Astrocyte (in vitro differentiated cells and primary cell): ENCODE data around the gene SLC9A9. TPM values are rescaled to one million over a fixed set of nuclear protein-coding genes. Genes with fewer than 3 reads are reported as not detected.

Experiments used
- DNase-seq: peaks from one replicate; pipeline ENCODE4 v3.0.0-alpha.2; 2010; ENCODE audit warnings: low read depth
- FAIRE-seq: peaks from 2 replicates; lab custom pipeline; 2011; peaks lifted over from hg19 to GRCh38; lab: Jason Lieb, UNC
- H2AFZ ChIP-seq: 2 replicates; pipeline ENCODE4 v1.6.0; 2012; ENCODE audit warnings: low read depth, low read length, inconsistent platforms
- H3K27ac ChIP-seq: 2 replicates; pipeline ENCODE4 v1.5.1; 2011; ENCODE audit warnings: low read depth, low read length, inconsistent platforms
- H3K27me3 ChIP-seq: 2 replicates; pipeline ENCODE4 v1.6.0; 2011; ENCODE audit warnings: low read length, inconsistent platforms; ENCODE audit not compliant: insufficient read depth
- H3K36me3 ChIP-seq: 2 replicates; pipeline ENCODE4 v1.5.1; 2011; ENCODE audit warnings: low read length, inconsistent platforms; ENCODE audit not compliant: insufficient read depth
- H3K4me1 ChIP-seq: 2 replicates; pipeline ENCODE4 v1.5.1; 2011; ENCODE audit warnings: low read length, inconsistent platforms; ENCODE audit not compliant: insufficient read depth
- H3K4me2 ChIP-seq: 2 replicates; pipeline ENCODE4 v1.6.0; 2012; ENCODE audit warnings: low read length, inconsistent platforms
- H3K4me3 ChIP-seq: 2 replicates; pipeline ENCODE4 v1.5.1; 2011; ENCODE audit warnings: low read depth, mild to moderate bottlenecking, low read length, inconsistent platforms; ENCODE audit not compliant: insufficient read depth
- H3K79me2 ChIP-seq: 2 replicates; pipeline ENCODE4 v1.6.0; 2012; ENCODE audit warnings: mild to moderate bottlenecking, low read length, inconsistent platforms; ENCODE audit not compliant: insufficient read depth
- H3K9ac ChIP-seq: 2 replicates; pipeline ENCODE4 v1.6.0; 2012; ENCODE audit warnings: mild to moderate bottlenecking, low read length, inconsistent platforms
- H3K9me3 ChIP-seq: 2 replicates; pipeline ENCODE4 v1.5.1; 2012; ENCODE audit warnings: low read depth, mild to moderate bottlenecking, low read length, inconsistent platforms; ENCODE audit not compliant: insufficient read depth
- H4K20me1 ChIP-seq: 2 replicates; pipeline ENCODE4 v1.6.0; 2012; ENCODE audit warnings: low read length, inconsistent platforms; ENCODE audit not compliant: insufficient read depth
- H3K27ac Mint-ChIP-seq: one replicate; pipeline ENCODE4 v1.8.0; 2021; ENCODE audit warnings: mild to moderate bottlenecking, mixed read lengths; ENCODE audit not compliant: unreplicated experiment
- H3K27me3 Mint-ChIP-seq: one replicate; pipeline ENCODE4 v1.8.0; 2021; ENCODE audit warnings: low read depth, mixed read lengths; ENCODE audit not compliant: unreplicated experiment
- H3K36me3 Mint-ChIP-seq: one replicate; pipeline ENCODE4 v1.8.0; 2021; ENCODE audit warnings: low read depth, mixed read lengths; ENCODE audit not compliant: unreplicated experiment
- H3K4me1 Mint-ChIP-seq: one replicate; pipeline ENCODE4 v1.8.0; 2021; ENCODE audit warnings: low read depth, mixed read lengths; ENCODE audit not compliant: unreplicated experiment
- H3K4me3 Mint-ChIP-seq: one replicate; pipeline ENCODE4 v1.8.0; 2021; ENCODE audit warnings: mild to moderate bottlenecking, moderate library complexity, mixed read lengths; ENCODE audit not compliant: unreplicated experiment
- H3K9me3 Mint-ChIP-seq: one replicate; pipeline ENCODE4 v1.8.0; 2021; ENCODE audit warnings: mild to moderate bottlenecking, mixed read lengths; ENCODE audit not compliant: unreplicated experiment
- EZH2 ChIP-seq: IDR thresholded peaks from 2 replicates; pipeline ENCODE4 v1.6.1; 2012; ENCODE audit warnings: mild to moderate bottlenecking, low read length, inconsistent platforms; ENCODE audit not compliant: insufficient read depth
- total RNA-seq: library from RNA; stranded (reverse); gene quantifications from 2 replicates; pipeline ENCODE4 v1.2.1, GENCODE V29; 2021
- TF ChIP-seq, protein P1 (sequence below): IDR thresholded peaks from 2 replicates; pipeline ENCODE4 v1.5.1; 2011; ENCODE audit warnings: low read depth, mild to moderate bottlenecking, inconsistent platforms, low read length, moderate library complexity; ENCODE audit not compliant: insufficient read depth

The SLC9A9 gene
- total RNA-seq, 1 donor from 2014 or later: 1.5 TPM

DNA sequence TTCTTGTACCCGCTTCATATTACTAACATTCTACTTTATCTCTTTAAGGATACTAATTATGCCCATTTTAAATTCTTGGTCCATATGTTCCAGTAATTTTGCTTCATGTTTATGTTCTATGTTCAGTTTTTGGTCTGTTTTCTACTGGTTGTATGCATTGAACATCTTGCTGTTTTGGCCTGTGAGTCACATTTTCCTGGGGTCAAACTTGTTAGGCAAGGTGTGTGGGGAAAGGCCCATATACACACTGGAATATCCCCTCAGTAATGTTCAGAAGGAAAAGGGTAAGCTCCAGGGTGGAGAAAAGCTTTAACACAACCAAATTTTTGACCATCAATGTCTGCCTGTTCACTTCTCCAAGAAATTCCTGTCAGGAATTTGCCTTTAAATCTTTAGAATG lies 337.7 kb downstream of the SLC9A9 start:
- Histone ChIP-seq H3K9me3 (no peaks in the 10 kb centered on the region), H3K4me2 (no peak overlapping the region), H3K4me1 (peaks cover 6% of the 10 kb centered on the region), H4K20me1 (no peaks in the 10 kb centered on the region), H3K79me2 (no peaks in the 10 kb centered on the region), H3K4me3 (no peak overlapping the region), H3K9ac (no peak overlapping the region), H2AFZ (no peak overlapping the region), H3K36me3 (no peaks in the 10 kb centered on the region), H3K27ac (no peak overlapping the region), H3K27me3 (no peaks in the 10 kb centered on the region)
- TF ChIP-seq, protein P1, sequence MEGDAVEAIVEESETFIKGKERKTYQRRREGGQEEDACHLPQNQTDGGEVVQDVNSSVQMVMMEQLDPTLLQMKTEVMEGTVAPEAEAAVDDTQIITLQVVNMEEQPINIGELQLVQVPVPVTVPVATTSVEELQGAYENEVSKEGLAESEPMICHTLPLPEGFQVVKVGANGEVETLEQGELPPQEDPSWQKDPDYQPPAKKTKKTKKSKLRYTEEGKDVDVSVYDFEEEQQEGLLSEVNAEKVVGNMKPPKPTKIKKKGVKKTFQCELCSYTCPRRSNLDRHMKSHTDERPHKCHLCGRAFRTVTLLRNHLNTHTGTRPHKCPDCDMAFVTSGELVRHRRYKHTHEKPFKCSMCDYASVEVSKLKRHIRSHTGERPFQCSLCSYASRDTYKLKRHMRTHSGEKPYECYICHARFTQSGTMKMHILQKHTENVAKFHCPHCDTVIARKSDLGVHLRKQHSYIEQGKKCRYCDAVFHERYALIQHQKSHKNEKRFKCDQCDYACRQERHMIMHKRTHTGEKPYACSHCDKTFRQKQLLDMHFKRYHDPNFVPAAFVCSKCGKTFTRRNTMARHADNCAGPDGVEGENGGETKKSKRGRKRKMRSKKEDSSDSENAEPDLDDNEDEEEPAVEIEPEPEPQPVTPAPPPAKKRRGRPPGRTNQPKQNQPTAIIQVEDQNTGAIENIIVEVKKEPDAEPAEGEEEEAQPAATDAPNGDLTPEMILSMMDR: no peak
- TF ChIP-seq EZH2: no peak
- Mint-ChIP-seq H3K4me1 (peaks cover 13% of the 10 kb centered on the region), H3K27ac (no peak overlapping the region), H3K4me3 (no peak overlapping the region), H3K27me3 (no peaks in the 10 kb centered on the region), H3K9me3 (no peaks in the 10 kb centered on the region), H3K36me3 (no peaks in the 10 kb centered on the region)
- no peak for FAIRE-seq
- DNase-seq: no peak

DNA sequence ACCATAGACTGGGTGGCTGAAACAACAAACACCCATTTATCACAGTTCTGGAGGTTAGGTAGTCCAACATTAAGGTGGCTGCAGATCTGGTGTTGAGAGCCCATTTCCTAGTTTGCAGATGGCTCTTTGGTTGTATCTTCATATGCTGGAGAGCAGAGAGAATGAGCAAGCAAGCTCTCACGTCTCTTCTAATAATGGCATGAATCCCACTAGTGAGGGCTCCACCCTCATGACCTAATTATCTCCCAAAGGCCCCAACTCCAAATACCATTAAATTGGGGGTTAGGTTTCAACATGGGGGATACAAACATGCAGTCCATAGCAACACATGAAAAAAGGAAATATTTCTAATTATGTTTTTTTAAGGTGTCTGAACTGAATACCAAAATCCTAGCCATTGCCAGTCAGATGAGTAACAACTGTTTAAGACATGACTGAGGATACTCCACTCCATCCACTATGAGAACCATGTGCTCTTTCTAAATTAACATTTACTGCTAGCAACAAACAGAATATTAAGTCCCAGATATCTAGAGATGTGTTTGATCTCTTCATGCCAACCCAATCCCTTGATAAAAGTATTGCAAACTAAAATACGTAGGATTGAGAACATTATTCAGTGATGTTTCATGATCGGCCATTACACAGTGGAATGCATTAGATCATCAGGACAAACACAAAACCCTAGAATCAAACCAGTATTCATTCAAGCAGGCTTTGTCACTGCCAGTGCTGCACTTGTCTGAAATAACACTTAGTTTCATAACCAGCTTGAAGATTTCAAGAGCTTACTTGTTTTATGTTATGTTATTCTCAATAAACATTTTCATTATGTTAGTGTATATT lies 340.3 kb downstream of the SLC9A9 start:
- no peaks in the 10 kb centered on the region for H4K20me1 ChIP-seq
- no peak overlapping the region for H3K4me3 ChIP-seq
- peak overlapping the region; percentile 60 for H3K4me2 ChIP-seq
- no peaks in the 10 kb centered on the region for H3K79me2 ChIP-seq
- no peaks in the 10 kb centered on the region for H3K36me3 ChIP-seq
- Mint-ChIP-seq H3K27me3 (no peaks in the 10 kb centered on the region), H3K4me3 (no peak overlapping the region), H3K4me1 (peaks cover 9% of the 10 kb centered on the region), H3K36me3 (no peaks in the 10 kb centered on the region), H3K9me3 (no peaks in the 10 kb centered on the region), H3K27ac (peak overlapping the region; percentile 73)
- no peaks in the 10 kb centered on the region for H3K27me3 ChIP-seq
- peaks cover 6% of the 10 kb centered on the region for H3K4me1 ChIP-seq
- H3K9ac ChIP-seq: no peak overlapping the region
- H3K9me3 ChIP-seq: no peaks in the 10 kb centered on the region
- TF ChIP-seq EZH2: no peak
- TF ChIP-seq, protein P1: no peak
- no peak overlapping the region for H2AFZ ChIP-seq
- FAIRE-seq (peak; percentile 95), DNase-seq (peak; percentile 79)
- H3K27ac ChIP-seq: peak overlapping the region; percentile 50

DNA sequence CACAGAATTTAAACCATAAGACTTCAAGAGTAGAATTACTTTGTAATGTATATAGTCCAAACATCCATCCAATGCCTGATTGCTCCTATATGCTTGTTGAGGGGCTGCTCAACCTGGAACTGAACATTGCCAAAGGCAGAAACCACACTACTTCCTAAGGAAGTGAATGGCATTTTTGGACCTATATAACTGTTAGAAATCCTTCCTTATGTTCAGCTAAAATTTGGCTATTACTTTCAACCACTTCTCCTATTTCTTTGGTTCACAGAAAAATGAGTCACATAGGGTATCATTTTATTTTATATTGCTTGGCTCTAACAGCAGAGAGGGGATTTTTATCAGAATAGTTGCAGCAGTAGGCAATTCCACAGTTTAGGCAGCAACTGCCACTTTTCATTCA lies 342.1 kb downstream of the SLC9A9 start:
- DNase-seq (no peak), FAIRE-seq (no peak)
- H3K4me3 ChIP-seq: no peak overlapping the region
- no peaks in the 10 kb centered on the region for H3K9me3 ChIP-seq
- H3K79me2 ChIP-seq: no peaks in the 10 kb centered on the region
- no peaks in the 10 kb centered on the region for H3K27me3 ChIP-seq
- Mint-ChIP-seq H3K27ac (no peak overlapping the region), H3K27me3 (no peaks in the 10 kb centered on the region), H3K9me3 (no peaks in the 10 kb centered on the region), H3K36me3 (no peaks in the 10 kb centered on the region), H3K4me3 (no peak overlapping the region), H3K4me1 (peaks cover 9% of the 10 kb centered on the region)
- H3K9ac ChIP-seq: no peak overlapping the region
- H3K36me3 ChIP-seq: no peaks in the 10 kb centered on the region
- TF ChIP-seq, protein P1: no peak
- no peak for TF ChIP-seq EZH2
- no peak overlapping the region for H3K27ac ChIP-seq
- peaks cover 6% of the 10 kb centered on the region for H3K4me1 ChIP-seq
- H4K20me1 ChIP-seq: no peaks in the 10 kb centered on the region
- H2AFZ ChIP-seq: no peak overlapping the region
- no peak overlapping the region for H3K4me2 ChIP-seq
